Measurements from ENCODE around the gene CROCC2. TPM values are rescaled to one million over a fixed set of nuclear protein-coding genes. Genes with fewer than 3 reads are reported as not detected.

The CROCC2 gene
- total RNA-seq, 2 experiments from 2014 or later: not detected

DNA sequence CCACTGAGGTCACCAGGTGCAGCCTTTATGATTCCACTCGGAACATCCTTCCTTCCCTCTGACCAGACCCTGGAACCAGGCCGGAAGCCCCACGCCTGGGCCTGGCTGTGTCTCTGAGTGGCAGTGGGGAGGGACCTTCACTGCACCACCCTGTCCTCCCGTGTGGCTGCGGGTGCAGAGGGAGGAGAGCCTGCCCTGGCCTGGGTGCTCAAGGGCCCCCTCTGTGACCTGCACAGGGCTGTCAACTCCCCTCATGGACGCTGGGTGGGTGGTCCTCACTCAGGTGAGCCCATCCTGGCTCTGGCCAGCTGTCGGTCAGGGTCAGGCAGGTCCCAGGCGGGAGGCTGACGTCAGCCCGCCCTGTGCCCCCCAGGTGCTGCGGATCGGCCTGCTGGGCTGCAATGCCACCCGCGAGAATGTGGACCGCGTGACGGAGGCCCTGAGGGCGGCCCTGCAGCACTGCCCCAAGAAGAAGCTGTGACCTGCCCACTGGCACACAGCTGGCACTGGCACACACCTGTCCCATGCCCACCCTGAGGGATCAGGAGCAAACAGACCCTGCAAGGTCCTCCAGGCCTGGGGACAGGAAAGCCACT is 27.7 kb upstream of the CROCC2 start:
- no peaks in the 10 kb centered on the region for H3K4me1 Mint-ChIP-seq
- CTCF ChIA-PET: no interaction called here

DNA sequence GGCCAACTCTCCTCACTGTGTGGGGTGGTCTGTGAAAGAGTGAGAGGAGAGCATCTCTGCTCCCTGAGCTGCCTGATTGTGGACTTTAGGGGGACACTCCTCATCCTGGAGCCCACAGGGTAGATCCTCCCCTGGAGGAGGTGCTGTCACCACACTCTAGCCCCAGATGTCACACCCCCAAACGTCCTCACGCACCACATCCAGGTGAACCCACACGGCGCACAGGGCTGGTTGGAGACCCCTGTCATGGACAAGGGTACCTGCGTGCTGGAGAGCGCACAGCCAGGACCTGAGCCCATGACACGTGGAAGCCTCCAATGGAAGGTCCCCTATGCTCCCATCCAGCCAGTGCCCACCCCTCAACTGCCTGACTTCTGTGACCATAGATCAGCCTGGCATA is 27.0 kb upstream of the CROCC2 start:
- ATAC-seq: no peak
- CTCF ChIA-PET: no interaction called here
- POLR2A ChIA-PET: no interaction called here
- H3K27me3 Mint-ChIP-seq: no peaks in the 10 kb centered on the region
- DNase-seq: no peak
- intact Hi-C loops (cut with DNase I, micrococcal nuclease): no loop called here
- H3K9me3 Mint-ChIP-seq (ENCODE audit: low read depth): no peaks in the 10 kb centered on the region
- H3K27ac Mint-ChIP-seq: no peak overlapping the region
- H3K4me3 Mint-ChIP-seq: no peak overlapping the region
- H3K4me1 Mint-ChIP-seq: no peaks in the 10 kb centered on the region
- no peaks in the 10 kb centered on the region for H3K36me3 Mint-ChIP-seq (ENCODE audit: low read depth)

More for the DNA sequence above, 27.7 kb upstream of the CROCC2 start:
- no peak for ATAC-seq
- H3K27ac Mint-ChIP-seq: no peak overlapping the region
- DNase-seq: no peak
- H3K4me3 Mint-ChIP-seq: no peak overlapping the region
- POLR2A ChIA-PET: no interaction called here
- H3K36me3 Mint-ChIP-seq (ENCODE audit: low read depth): no peaks in the 10 kb centered on the region
- H3K9me3 Mint-ChIP-seq (ENCODE audit: low read depth): no peaks in the 10 kb centered on the region
- intact Hi-C loops (cut with DNase I, micrococcal nuclease): no loop called here
- no peaks in the 10 kb centered on the region for H3K27me3 Mint-ChIP-seq

DNA sequence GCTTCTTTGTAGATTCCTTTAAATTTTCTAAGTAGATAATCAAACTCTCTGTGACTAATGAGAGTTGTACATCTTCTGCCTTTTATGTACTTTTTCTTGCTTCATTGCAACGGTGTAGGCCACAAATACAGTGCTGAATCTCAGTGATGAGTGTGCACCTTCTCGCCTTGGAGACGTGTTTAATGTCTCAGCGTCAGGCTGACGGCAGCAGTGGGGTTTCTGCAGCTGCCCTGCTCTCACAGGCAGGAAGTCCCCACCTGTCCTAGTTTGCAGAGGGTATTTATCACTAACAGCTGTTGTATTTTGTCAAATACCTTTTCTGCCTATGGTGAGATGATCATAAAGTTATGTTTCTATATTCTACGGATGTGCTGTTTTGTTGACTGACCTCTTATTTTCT is 24.2 kb upstream of the CROCC2 start:
- CTCF ChIA-PET: no interaction called here
- ATAC-seq (no peak), DNase-seq (no peak)

DNA sequence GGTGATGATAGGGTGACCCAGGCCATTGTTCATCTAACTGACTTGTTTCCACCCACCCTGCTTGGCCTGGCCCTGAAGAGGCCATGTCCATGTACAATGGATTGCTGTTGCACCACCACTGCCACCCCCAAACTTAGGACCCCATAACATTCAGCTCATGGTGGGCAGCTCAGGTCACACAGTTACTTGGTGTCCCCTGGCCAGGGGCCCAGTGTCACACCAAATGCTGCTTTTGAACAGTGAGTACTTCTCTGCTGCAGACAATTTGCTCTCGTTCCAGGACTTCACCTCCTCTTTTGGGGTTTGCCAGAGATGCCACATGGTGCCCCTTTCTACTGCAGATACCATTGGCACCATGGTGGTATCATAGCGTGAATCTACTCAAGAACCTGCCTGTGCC is 21.9 kb upstream of the CROCC2 start:
- DNase-seq (no peak), ATAC-seq (no peak)
- no peaks in the 10 kb centered on the region for H3K4me1 Mint-ChIP-seq
- no peaks in the 10 kb centered on the region for H3K36me3 Mint-ChIP-seq (ENCODE audit: low read depth)
- CTCF ChIA-PET: no interaction called here
- H3K27ac Mint-ChIP-seq: no peak overlapping the region
- no peak overlapping the region for H3K4me3 Mint-ChIP-seq
- H3K27me3 Mint-ChIP-seq: no peaks in the 10 kb centered on the region
- POLR2A ChIA-PET: no interaction called here
- no peaks in the 10 kb centered on the region for H3K9me3 Mint-ChIP-seq (ENCODE audit: low read depth)
- intact Hi-C loops (cut with DNase I, micrococcal nuclease): no loop called here

More for the DNA sequence above, 24.2 kb upstream of the CROCC2 start:
- Mint-ChIP-seq H3K36me3 (ENCODE audit: low read depth) (no peaks in the 10 kb centered on the region), H3K4me1 (no peaks in the 10 kb centered on the region), H3K9me3 (ENCODE audit: low read depth) (no peaks in the 10 kb centered on the region), H3K4me3 (no peak overlapping the region), H3K27me3 (no peaks in the 10 kb centered on the region), H3K27ac (no peak overlapping the region)
- POLR2A ChIA-PET: no interaction called here
- intact Hi-C loops (cut with DNase I, micrococcal nuclease): no loop called here

DNA sequence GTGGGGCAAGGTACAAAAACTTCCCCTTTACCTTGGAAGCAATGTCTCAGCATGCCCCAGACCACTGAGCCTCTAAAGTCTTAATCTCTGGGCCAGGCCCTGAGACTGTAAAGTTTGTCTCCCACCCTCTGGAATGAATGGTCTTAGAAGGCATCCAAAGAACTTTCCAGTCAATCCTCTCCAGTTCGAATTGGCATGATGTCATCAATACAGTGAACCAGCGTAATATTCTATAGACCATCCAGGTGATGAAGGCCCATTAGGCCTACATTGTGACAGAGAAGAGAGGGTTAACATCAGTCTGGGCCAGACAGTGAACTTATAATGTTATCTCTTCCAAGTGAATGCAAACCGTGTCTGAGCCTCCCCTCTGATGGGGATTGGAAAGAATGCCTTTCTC is 21.4 kb upstream of the CROCC2 start:
- Mint-ChIP-seq H3K4me1 (no peaks in the 10 kb centered on the region), H3K4me3 (no peak overlapping the region), H3K27ac (no peak overlapping the region), H3K9me3 (ENCODE audit: low read depth) (no peaks in the 10 kb centered on the region), H3K27me3 (no peaks in the 10 kb centered on the region), H3K36me3 (ENCODE audit: low read depth) (no peaks in the 10 kb centered on the region)
- ATAC-seq (no peak), DNase-seq (no peak)
- ChIA-PET CTCF (interaction anchor here (0.6 kb wide), 1 partner anchor 405 kb away, joined by 3 read pairs; no protein-coding TSS in a partner anchor), POLR2A (no interaction called here)
- intact Hi-C loops (cut with DNase I, micrococcal nuclease): no loop called here

DNA sequence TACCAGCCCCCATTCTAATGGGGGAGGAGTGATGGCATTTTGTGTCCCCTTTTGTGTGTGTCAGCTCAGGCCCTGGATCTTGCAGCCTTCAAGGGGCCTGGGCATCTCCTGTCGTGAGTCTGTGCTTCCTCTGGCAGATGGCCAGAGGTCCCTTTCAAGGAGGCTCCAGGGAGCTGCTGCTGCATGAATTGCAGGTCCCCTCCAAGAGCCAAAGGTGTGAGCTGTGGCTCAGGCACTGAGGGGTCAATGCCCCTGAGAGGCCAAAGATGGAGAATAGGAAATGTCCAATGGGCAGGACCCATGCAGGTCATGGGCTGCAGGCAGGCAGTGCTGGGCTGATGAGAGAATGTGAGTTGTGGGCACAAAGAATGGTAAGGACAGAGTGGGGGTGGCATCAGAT is 20.6 kb upstream of the CROCC2 start:
- ChIA-PET CTCF (interaction anchor here (0.6 kb wide), 1 partner anchor 404 kb away, joined by 3 read pairs; no protein-coding TSS in a partner anchor), POLR2A (no interaction called here)
- Mint-ChIP-seq H3K36me3 (ENCODE audit: low read depth) (no peaks in the 10 kb centered on the region), H3K4me3 (no peak overlapping the region), H3K4me1 (no peaks in the 10 kb centered on the region), H3K27ac (no peak overlapping the region), H3K27me3 (no peaks in the 10 kb centered on the region), H3K9me3 (ENCODE audit: low read depth) (no peaks in the 10 kb centered on the region)
- no peak for ATAC-seq
- no peak for DNase-seq
- intact Hi-C loops (cut with DNase I, micrococcal nuclease): no loop called here

DNA sequence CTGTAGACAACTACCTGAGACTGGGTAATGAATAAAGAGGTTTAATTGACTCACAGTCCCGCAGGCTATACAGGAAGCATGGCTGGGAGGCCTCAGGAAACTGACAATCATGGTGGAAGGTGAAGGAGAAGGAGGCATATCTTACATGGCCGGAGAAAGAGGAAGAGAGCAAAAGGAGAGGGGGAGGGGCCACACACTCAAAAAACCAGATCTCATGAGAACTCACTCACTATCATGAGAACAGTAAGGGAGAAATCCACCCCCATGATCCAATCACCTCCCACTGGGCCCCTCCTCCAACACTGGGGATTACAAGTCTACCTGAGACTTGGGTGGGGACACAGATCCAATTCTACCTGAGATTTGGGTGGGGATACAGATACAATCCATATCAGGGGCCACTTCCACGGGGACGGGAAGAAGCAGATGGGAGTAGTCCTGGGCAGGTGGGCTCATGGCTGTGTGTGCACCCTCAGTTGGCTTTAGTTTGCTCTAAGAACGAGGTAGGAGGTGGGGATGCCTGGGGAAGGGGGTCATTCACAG is 20.0 kb upstream of the CROCC2 start:
- ChIA-PET CTCF (no interaction called here), POLR2A (no interaction called here)
- Mint-ChIP-seq H3K27ac (no peak overlapping the region), H3K4me3 (no peak overlapping the region), H3K27me3 (no peaks in the 10 kb centered on the region), H3K36me3 (ENCODE audit: low read depth) (no peaks in the 10 kb centered on the region), H3K4me1 (no peaks in the 10 kb centered on the region), H3K9me3 (ENCODE audit: low read depth) (no peaks in the 10 kb centered on the region)
- no peak for DNase-seq
- intact Hi-C loops (cut with DNase I, micrococcal nuclease): no loop called here
- no peak for ATAC-seq

DNA sequence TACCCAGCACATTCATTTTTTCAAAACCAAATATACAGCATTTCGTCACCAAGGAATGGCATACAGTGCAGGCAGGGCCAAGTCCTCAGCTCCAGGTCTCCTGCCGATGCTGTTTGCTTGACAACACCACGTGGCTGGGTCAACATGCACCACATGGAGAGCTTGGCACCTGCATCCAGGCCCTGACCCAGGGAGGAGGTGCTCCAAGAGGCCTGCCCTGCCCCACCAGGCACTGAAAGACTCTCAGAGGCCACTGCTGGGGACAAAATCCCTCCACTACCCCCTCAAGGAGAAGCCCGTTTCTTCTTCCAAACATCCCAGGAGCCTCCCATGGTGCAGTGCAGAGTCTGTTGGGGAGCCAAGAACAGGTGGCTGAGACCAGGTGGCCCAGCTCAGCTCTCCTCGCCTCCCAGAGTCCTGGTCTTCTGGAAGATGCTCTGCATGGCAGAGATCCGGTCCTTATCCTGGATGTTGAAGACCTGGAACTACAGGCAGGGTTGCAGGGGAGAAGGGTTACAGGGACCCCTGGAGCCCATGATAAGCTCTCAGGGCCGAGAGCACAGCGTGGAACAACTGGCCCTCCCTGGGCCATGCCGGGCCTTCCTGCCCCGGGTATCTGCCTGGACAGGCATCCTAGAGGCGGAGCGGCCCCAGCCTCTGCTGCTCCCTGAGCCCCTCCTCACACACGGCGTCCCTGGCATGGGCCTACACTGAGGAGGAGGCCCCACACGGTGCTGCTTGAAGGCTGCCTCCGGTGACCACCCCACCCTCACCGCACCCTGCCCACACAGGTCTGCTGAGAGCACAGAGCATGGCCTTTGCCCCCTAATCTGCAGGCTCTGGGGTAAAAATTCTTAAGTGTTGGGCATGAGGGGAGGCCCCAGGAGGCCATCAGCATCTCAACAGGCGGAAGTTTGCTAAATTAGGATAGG is 19.2 kb upstream of the CROCC2 start:
- Mint-ChIP-seq H3K4me3 (no peak overlapping the region), H3K27ac (no peak overlapping the region), H3K27me3 (no peaks in the 10 kb centered on the region), H3K9me3 (ENCODE audit: low read depth) (no peaks in the 10 kb centered on the region), H3K4me1 (no peaks in the 10 kb centered on the region), H3K36me3 (ENCODE audit: low read depth) (no peaks in the 10 kb centered on the region)
- ATAC-seq (no peak), DNase-seq (no peak)
- intact Hi-C loops (cut with DNase I, micrococcal nuclease): no loop called here
- CTCF ChIA-PET: no interaction called here
- POLR2A ChIA-PET: no interaction called here

DNA sequence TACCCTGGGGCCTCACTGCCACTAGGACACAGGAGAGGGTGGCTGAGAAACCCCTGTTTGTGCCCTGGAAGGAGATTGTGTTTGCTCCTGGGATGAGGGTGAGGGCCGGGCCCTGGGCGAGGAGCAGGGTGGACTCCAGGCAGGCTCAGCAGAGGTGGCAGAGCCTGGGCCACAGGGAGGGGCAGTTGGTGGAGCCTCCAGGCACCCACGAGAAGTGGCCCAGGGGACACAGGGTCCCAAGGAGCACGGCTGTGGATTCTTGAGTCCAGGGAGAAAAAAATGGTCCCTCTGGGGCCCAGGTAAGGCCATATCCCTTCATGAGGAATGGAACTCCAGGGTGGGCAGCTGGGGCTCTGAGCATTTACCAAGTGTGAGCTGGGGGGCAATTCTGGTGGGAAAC is 18.5 kb upstream of the CROCC2 start:
- Mint-ChIP-seq H3K4me1 (no peaks in the 10 kb centered on the region), H3K27me3 (no peaks in the 10 kb centered on the region), H3K27ac (no peak overlapping the region), H3K9me3 (ENCODE audit: low read depth) (no peaks in the 10 kb centered on the region), H3K36me3 (ENCODE audit: low read depth) (no peaks in the 10 kb centered on the region), H3K4me3 (no peak overlapping the region)
- ATAC-seq (no peak), DNase-seq (no peak)
- ChIA-PET POLR2A (no interaction called here), CTCF (no interaction called here)
- intact Hi-C loops (cut with DNase I, micrococcal nuclease): no loop called here

DNA sequence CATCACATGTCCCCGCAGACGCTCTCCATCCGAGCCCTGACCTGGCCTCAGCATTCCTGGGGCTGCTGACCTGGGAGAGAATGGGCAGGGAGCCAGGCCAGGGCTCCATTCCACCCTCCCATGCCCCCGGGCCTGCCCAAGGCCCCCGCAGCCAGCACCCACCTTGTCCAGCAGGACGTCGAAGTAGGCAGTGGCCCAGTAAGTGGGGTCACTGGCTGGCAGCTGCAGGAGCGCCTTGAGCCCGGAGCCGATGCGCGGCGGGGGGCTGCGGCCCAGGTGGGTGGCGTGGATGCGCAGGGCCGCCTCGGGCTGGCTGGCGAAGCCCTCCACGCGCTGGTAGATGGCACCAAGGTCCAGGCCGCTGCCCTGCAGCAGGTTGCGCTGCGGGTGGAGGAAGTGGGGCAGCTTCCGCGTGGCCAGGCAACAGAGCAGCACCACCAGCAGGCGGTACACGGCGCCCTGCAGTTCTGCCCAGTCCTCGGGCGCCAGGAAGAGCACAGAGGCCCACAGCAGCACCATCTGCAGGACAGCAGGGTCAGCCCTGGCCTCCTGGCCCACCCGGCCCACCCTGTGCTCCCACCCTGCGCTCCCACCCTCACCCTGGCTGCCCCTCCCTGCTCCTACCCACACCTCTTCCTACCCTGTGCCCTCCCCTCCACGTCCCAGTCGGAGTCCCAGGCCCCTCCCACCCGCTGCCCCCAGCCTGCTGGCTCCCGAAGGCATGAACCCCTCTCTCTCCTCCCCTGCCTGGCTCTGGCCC is 17.8 kb upstream of the CROCC2 start:
- no peaks in the 10 kb centered on the region for H3K9me3 Mint-ChIP-seq (ENCODE audit: low read depth)
- no peaks in the 10 kb centered on the region for H3K36me3 Mint-ChIP-seq (ENCODE audit: low read depth)
- no peaks in the 10 kb centered on the region for H3K4me1 Mint-ChIP-seq
- DNase-seq (no peak), ATAC-seq (no peak)
- no peaks in the 10 kb centered on the region for H3K27me3 Mint-ChIP-seq
- no peak overlapping the region for H3K27ac Mint-ChIP-seq
- ChIA-PET CTCF (no interaction called here), POLR2A (no interaction called here)
- no peak overlapping the region for H3K4me3 Mint-ChIP-seq
- intact Hi-C loops (cut with DNase I, micrococcal nuclease): no loop called here

DNA sequence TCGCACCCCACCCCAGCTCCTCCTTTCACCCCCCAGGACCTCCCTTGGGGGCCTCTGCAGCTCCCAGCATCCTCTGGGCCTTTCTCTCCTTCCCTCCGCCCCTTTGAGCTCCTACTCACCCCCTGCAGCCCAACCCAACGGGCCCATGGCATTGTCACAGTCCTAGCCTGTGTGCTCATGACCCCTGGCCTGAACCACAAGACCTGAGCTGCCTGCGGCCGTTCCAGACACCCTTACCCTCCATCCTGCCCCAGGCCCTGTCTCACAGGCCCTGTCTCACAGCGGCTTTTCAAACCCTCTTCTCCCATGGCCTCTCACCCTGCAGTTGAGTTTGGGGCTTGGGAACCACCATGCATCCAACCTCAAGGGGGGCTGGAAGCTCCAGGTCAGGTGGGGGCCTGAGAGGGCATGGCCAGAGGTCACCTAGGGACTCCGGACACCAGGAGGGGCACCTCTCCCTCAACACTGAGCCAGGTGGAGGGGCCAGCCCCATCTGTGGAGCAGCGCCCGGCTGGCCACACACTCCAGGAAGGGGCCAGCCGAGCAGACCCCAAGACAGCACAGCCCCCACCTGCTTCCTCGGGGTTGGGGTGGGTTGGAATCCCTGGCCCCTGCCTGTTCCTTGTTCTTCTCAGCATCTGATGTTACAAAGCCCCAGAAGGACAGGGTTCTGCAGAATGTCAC is 17.1 kb upstream of the CROCC2 start:
- no peaks in the 10 kb centered on the region for H3K9me3 Mint-ChIP-seq (ENCODE audit: low read depth)
- ChIA-PET POLR2A (no interaction called here), CTCF (no interaction called here)
- H3K27ac Mint-ChIP-seq: no peak overlapping the region
- no peak for ATAC-seq
- H3K36me3 Mint-ChIP-seq (ENCODE audit: low read depth): no peaks in the 10 kb centered on the region
- no peak overlapping the region for H3K4me3 Mint-ChIP-seq
- DNase-seq: no peak
- H3K27me3 Mint-ChIP-seq: no peaks in the 10 kb centered on the region
- H3K4me1 Mint-ChIP-seq: no peaks in the 10 kb centered on the region
- intact Hi-C loops (cut with DNase I, micrococcal nuclease): no loop called here
